Measurements from ENCODE around the gene MFAP5.

Gene MFAP5

GRCh38 chr12:8677362-8677761, 14.7 kb upstream of the MFAP5 start:
- no peak for DNase-seq (ENCODE audit: low read depth)

GRCh38 chr12:8676651-8677050, 14.0 kb upstream of the MFAP5 start:
- H3K4me3 ChIP-seq (replicated peaks; ENCODE audit: low read depth, low read length), result no peak overlapping the region
- TF ChIP-seq, protein P1, sequence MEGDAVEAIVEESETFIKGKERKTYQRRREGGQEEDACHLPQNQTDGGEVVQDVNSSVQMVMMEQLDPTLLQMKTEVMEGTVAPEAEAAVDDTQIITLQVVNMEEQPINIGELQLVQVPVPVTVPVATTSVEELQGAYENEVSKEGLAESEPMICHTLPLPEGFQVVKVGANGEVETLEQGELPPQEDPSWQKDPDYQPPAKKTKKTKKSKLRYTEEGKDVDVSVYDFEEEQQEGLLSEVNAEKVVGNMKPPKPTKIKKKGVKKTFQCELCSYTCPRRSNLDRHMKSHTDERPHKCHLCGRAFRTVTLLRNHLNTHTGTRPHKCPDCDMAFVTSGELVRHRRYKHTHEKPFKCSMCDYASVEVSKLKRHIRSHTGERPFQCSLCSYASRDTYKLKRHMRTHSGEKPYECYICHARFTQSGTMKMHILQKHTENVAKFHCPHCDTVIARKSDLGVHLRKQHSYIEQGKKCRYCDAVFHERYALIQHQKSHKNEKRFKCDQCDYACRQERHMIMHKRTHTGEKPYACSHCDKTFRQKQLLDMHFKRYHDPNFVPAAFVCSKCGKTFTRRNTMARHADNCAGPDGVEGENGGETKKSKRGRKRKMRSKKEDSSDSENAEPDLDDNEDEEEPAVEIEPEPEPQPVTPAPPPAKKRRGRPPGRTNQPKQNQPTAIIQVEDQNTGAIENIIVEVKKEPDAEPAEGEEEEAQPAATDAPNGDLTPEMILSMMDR (IDR thresholded peaks at IDR 0.05; ENCODE audit: low read length, missing control alignments), result no peak
- no peak for DNase-seq (ENCODE audit: low read depth)

More at GRCh38 chr12:8677362-8677761, 14.7 kb upstream of the MFAP5 start:
- TF ChIP-seq, protein P1 (IDR thresholded peaks at IDR 0.05; ENCODE audit: low read length, missing control alignments), result no peak
- no peak overlapping the region for H3K4me3 ChIP-seq (replicated peaks; ENCODE audit: low read depth, low read length)

DNA sequence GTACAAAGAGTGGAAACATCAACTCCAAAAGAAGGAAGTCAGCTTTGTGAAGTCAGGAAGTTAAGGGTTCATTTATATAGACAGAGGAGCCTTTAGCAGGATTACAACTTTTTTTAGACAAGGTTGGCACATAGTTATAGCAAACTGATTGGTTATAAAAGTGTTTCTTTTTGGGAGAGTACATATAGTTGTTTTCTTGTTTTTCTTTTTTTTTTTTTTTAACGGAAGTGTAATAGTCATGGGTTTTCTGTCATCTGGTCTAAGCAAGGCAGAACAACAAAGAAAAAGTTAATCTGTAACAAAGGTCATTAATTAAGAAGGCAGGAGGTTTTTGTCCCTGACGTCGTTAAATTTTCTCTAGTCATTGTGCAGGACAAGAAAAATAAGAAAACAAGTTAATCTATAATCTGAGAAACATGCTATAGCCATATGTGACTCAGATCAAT, 13.0 kb upstream of the MFAP5 start:
- TF ChIP-seq, protein P1 (IDR thresholded peaks at IDR 0.05; ENCODE audit: low read length, missing control alignments), result no peak
- H3K4me3 ChIP-seq (replicated peaks; ENCODE audit: low read depth, low read length), result no peak overlapping the region
- no peak for DNase-seq (ENCODE audit: low read depth)

GRCh38 chr12:8672381-8672780, 9.8 kb upstream of the MFAP5 start:
- DNase-seq (ENCODE audit: low read depth), result no peak
- TF ChIP-seq, protein P1 (IDR thresholded peaks at IDR 0.05; ENCODE audit: low read length, missing control alignments), result no peak
- no peak overlapping the region for H3K4me3 ChIP-seq (replicated peaks; ENCODE audit: low read depth, low read length)

DNA sequence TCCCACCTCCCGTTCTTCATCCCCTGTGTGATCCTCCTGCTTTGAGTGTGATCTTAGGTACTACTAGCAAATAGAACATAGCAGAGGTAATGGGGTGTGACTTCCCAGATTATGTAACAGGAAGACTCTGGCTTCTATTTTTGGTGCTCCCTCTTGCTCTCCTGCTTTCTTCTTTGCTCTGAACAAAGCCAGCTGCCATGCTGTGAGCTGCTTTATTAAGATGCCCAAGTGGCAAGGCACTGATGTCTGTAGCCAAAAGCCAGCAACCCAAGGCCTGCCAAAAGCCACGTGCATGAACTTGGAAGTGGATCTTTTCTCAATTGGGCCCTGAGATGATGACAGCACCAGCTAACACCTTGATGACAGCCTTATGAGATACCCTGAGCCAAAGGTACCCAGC, 5.8 kb upstream of the MFAP5 start:
- TF ChIP-seq, protein P1 (IDR thresholded peaks at IDR 0.05; ENCODE audit: low read length, missing control alignments), result no peak
- H3K4me3 ChIP-seq (replicated peaks; ENCODE audit: low read depth, low read length), result no peak overlapping the region
- DNase-seq (ENCODE audit: low read depth), result no peak

DNA sequence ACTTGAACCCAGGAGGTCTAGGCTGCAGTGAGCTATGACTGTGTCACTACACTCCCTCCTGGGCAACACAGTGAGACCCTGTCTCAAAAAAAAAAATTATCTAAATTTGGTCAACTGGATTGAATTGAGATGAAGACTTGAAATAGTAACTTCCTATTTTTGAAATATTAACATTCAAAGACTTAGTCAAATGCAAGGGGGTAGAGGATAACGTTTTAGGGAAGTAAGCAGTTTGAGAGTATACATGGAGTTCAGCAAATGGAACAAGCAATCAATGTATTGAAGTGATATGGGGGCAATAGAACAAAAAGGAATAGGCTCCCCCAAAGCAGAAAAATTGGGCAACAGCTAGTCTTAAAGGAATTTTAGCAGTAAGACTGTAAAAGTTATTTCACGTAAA, 4.6 kb upstream of the MFAP5 start:
- H3K4me3 ChIP-seq (replicated peaks; ENCODE audit: low read depth, low read length), result no peak overlapping the region
- no peak for DNase-seq (ENCODE audit: low read depth)
- TF ChIP-seq, protein P1 (IDR thresholded peaks at IDR 0.05; ENCODE audit: low read length, missing control alignments), result no peak

GRCh38 chr12:8665759-8666158, 3.1 kb upstream of the MFAP5 start:
- TF ChIP-seq, protein P1 (IDR thresholded peaks at IDR 0.05; ENCODE audit: low read length, missing control alignments), result no peak
- no peak for DNase-seq (ENCODE audit: low read depth)
- no peak overlapping the region for H3K4me3 ChIP-seq (replicated peaks; ENCODE audit: low read depth, low read length)

Data from fibroblast of pulmonary artery (primary cell).